M059J (cell line): Measurements from ENCODE around the gene ASB8. TPM values are rescaled to one million over a fixed set of nuclear protein-coding genes. Genes with fewer than 3 reads are reported as not detected.
"Not testable (repeated sequence)": the region's sequence is repeated elsewhere in the genome, so short reads cannot be mapped to it uniquely, and the experiment has no call there.

Experiments used
- DNase-seq: peaks from one replicate; pipeline ENCODE4 v3.0.0-alpha.2; 2012; ENCODE audit warnings: low read depth
- total RNA-seq: library from RNA; depleted of rRNA; stranded (reverse); fragments of >200 nt; shearing (Covaris generic); gene quantifications from 2 replicates; pipeline ENCODE4 v1.2.3, GENCODE V29; 2014

Gene ASB8
- total RNA-seq, 1 experiment from 2014 or later: 23.9 TPM

DNA sequence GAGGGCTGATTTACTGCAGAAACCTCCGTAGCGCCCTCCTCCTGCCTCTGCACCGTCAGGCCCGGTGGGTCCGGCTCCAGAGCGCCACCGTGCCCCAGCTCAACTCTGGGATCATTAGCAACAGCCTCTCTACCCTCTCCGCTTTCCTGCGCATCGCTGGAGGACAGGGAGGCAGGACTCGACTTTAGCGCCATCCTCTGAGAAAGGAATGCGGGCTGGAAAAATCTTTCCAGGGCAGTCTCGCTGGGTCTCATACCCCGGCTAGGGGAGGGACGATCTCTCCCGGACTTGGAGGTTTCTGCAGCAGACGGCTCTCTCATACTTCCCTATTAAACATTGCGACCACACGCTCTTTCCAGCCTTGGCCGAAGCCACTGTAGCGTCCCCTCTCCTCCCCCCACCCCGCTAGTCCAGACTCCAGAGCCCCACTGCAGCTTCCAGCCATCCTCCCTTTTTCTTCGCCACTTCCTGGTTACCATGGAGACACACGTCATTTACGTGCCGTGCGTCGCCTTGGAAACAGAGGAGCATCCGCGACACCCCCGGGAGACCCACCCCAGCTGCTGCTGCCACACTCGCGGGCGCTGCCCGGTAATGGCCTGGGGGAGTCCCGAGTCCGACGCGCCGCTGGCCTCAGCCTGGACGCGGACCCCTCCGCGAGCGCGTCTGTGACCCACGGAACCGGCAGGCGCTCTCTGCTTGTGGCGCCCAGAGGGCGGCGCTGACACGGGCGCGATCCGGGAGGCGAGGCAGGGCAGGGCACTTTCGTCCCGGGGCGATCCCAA lies 26.0 kb upstream of the ASB8 start, which contains the start of gene CCDC184:
TSS of gene CCDC184 (plus strand) at position 554 of the 785 bp plus-strand sequence. CDS start 479 bp downstream, outside the sequence.
- peak; percentile 75 for DNase-seq

DNA sequence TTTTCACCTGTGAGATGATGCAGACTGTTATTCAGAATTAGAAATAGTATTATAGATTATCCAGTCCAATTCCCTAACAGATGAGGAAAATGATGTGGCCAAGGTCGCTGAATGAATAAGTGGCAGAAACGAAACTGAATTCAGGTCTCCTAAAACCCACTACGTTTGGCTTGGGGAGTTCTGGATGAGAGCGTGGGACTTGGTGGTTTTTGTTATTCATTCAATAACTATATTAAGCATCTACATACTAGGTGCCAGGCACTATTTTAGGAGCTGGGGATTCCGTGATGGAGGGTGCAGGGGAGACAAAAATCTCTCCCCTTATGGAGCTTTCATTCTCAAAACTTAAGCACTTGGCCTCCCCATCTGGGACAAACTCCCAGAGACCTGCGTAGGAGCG lies 25.3 kb upstream of the ASB8 start:
- DNase-seq: no peak

DNA sequence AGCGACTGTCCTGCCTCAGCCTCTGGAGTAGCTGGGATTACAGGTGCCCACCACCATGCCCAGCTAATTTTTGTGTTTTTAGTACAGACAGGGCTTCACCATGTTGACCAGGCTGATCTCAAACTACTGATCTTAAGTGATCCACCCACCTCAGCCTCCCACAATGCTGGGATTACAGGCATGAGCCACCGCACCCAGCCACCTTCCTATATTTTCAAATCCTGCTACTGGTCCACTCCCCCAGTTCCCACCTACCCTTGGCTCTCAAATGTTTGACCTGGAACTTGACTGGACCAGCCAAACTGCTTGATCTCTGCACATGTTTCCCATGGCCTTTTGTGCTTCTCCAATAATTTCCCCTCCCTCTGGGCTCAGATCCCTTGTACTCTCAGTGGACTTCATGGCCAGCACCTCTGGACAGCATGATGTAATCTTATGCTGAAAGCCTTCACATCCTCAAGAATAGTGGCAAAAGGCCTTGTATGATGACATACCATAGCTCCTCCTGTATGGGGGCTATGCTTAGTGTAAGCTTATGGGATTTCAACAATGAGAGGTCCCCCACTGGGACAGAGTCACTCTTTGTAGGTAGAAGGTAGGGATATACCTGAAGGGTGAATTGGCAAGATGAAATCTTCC lies 23.7 kb upstream of the ASB8 start:
- no peak for DNase-seq

DNA sequence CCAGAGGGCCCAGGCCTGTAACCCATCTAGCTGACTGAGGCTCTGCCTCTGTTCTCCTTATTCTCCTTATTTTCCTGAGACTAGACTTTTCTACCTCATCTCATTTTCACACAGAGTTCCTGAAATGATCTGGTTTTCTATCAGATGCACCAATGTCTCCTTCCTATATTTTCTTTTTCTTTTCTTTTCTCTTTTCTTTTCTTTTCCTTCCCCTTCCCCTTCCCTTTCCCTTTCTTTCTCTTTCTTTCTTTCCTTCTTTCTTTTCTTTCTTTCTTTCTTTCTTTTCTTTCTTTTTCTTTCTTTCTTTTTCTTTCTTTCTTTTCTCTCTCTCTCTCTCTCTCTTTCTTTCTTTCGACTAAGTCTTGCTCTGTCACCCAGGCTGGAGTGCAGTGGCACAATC lies 23.1 kb upstream of the ASB8 start:
- DNase-seq: no peak

DNA sequence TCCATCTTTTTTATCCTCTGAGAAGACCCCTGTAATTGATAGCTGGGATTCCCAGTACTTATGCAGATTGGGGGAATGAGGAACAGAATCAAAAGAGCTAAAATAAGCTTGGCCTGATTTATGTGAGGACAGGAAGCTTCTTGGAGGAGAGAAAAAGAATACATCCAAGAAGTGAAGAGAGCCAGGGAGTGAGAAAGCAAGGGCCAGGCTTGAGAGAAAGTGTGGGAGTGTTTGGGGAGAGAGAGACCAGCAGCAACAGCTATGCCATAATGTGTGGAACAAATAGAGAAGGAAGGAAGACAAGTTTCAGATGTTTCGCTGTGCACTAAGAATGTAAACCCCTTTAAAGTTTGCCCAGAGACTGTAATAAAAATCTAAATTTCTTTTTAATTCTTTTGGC lies 22.2 kb upstream of the ASB8 start:
- no peak for DNase-seq

DNA sequence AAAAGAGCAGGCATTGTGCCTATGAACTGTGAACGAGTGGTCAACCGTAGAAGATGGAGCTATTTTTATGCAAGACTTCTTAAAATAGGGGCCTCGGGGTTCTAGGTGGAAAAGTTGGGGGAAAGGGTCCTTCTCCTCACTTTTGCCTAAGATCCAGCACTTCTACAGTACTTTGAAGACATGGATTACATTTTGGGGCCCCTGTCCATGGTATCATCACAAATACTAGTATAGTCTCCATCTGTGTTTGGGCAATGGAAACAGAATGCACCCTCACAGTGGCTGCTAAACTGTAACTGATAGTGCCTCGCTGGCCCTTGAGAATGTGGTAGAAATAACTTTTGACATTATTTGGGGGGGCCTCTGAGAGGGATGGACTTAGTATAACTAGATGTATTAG lies 20.7 kb upstream of the ASB8 start:
- no peak for DNase-seq

DNA sequence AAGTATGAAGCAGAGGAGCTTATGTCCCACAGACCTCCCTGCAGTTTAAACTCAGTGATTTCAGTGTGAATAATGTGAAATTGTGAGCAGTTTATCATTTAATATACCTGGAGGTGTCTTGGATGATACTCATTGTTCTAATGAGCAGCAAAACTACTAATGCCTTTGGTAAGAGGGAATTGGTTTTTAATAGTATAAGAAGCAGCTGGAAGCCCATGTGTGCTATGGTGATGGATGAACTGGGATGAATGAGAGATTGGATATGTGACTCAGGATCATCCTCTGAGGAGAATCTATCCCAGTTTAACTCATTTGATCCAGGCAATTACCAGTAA lies 19.1 kb upstream of the ASB8 start:
- DNase-seq: no peak

DNA sequence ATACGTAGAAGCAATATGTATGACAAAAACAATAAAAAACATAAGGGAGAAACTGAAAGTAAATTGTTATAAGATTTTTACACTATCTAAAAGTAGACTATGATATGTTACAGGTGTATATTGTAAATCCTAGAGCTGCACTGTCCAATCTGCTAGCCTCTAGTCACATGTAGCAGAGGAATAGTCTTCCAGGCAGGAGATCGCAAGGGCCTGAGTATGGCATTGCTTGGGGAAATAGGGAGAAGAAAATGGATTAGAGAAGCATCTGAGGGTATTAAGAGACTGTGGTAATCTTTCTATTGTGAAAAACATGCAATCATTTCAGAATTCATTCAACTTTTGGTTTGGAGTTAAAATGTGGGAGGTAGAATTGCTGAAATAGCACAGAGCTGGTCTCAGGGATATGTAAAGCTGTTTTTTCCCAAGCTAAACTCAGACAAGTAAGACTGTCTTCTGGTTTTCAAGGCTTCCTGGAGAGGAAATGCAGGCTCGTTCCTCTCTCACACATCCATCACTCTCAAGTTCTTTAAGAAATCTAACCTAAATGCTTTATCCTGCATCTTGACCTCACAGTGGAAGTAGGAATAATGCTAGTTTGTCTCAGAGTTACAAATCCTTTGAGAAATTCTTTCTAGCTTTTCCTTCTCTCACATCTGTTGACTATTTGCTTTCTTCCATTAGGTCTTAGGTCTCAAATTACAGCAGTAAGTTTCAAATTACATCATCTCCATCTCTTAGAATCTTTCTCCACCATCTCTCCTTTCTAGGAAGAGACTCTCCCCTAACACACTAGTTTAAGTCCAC lies 18.5 kb upstream of the ASB8 start:
- DNase-seq: no peak

DNA sequence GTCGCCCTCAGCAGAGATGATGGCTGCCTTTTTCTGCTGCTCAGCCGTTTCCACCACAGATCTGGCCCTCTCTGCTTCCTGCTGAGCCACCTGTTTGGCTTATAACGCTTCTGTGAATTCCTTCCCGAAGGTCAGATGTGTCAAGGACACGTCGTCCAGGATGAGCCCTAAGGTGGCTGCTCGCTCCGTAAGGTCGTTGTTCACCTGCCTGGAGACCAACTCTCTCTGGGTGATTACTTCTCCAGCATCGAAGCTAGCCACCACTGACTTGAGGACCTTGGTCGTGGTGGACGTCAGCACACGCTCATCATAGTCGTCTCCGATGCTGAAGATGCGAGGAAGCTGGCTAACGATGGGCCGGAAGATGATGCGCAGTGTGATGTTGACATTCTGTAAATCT lies 11.7 kb upstream of the ASB8 start:
- no peak for DNase-seq

DNA sequence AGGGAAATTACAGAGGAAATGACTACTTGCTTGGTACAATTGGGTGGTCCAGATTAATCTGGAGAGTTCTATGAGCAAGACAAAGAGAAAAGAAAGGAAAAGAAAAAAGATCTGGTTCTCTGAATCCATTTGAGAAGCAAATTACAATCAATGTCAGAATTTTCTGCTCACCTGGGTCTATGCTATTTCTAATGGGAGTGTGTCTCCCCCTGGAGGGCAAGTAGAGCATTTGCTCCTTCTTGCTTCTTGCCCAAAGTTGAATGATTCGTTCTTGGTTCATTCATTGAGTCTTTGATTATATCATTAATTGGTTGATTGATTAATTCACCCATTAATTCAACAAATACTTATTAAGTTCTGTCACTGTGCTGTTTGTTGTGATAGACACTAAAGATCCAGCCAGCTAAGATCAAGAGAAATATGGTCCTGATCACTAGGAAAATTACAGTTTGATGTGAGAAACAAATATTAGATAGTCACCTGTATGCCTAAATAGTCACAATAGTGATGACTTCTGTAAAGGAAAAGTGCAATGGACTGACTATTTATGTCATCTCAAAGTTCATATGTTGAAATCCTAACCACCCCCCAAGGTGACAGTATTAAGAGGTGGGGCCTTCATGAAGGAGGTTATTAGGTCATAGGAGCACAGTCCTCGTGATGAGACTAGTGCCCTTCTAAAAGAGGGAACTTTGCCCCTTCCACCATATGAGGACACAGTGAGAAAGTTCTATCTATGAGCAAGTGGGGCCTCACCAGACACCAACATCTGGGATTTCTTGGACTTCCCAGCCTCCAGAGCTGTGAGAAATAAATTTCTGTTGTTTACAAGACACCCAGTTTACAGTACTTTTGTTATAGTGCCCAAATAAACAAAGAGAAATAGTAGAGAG lies 8.0 kb upstream of the ASB8 start:
- DNase-seq: peak; percentile 57

DNA sequence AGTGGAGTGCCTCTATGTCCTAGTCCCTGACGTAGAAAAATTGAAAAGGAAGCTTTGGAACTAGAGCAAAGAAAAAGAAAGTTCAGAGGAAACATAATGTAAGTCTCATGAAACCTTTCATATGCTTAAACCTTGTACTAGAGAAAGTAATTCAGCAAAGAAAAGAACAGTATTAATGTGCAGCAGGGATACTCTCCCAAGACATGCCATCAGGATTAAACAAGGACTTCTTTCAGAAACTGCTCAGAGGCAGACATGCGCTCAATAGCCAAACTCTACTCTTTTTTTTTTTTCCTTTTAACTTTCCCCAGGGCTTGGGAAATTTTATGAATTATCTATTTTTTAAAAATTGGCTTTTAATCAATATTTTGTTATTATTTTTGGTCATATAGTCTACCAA lies 7.1 kb upstream of the ASB8 start:
- DNase-seq: no peak

DNA sequence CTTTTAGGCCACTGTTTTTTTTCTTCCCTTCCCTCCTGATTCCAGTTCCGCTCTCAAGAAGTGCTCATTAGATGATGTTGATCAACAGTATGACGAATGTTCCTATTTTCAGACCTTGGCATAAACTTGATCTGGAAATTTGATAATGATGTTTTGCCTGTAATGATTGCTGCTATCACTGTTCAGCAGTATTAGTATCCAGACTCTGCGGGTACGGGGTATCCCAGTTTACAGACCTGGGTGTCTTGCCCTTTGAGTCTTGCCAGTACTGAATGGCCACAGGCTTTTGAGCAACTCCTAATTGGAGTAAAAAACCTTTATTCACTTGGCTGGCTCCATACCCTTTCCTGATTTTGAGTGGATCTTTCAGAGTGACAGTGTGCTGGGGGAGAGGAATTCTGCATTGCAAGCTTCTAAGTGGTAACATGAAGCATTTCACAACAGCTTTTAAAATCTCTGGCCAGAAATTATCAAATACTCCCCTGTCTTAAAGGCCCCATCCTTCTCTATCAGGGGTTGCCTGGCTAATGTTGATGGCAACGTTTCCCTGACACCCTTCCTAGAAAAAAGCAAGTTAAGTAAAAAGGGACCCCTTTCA lies 5.9 kb upstream of the ASB8 start:
- DNase-seq: no peak

DNA sequence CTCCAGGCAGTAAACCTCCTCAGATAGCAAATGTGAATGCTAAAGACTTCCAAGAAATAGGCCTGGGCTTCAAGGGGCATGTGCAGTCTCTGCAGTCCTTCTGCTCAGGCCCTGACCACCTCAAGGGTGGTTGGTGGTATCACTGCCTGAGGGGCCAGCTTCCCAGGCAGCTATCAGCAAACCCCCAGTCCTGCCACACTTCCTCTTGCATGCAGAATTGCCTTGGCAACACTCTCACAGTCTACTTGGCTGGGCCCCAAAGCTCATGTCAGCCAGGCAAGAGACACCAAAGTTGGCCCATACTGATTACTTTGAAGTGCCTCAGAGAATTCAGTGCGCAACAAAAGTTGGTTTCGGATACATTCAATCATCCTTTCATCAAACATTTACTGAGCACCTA lies 3.5 kb upstream of the ASB8 start:
- DNase-seq: no peak

DNA sequence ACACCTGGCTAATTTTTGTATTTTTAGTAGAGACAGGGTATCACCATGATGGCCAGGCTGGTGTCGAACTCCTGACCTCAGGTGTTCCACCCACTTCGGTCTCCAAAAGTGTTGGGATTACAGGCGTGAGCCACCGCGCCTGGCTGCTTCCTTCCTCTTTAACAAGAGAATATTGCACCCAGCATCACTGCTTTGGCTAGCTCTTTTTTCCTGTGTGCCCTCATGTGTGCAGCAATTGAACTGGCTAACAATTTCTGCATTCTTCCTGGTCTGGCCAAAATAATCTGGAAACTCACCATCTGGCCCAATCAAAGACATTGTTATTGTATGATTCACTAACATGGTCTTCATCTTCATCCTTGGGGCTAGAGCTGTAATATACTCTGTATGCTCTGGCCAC lies 2.7 kb upstream of the ASB8 start:
- no peak for DNase-seq

DNA sequence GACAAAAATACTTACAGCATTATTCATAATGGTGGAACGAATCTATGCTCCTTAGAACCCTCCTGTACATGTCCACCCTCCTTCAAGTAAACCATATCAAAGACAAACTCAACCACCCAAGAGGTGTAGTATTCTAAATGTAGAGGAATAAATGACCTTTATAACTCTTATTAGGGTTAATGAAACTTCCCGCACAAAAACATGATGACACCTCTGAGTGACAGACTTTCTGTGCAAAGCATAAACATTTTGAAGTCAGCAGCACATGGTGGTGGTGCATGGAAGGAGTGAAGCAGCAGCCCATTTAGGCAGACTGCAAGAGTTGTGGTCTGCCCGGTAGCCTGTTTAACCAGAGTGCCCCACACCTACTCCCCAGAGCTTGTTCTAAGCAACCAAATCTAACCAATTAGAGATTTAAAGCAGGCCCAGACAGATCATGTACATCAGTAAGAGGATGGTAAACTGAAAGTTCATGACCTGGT lies 615 bp upstream of the ASB8 start:
- DNase-seq: no peak

DNA sequence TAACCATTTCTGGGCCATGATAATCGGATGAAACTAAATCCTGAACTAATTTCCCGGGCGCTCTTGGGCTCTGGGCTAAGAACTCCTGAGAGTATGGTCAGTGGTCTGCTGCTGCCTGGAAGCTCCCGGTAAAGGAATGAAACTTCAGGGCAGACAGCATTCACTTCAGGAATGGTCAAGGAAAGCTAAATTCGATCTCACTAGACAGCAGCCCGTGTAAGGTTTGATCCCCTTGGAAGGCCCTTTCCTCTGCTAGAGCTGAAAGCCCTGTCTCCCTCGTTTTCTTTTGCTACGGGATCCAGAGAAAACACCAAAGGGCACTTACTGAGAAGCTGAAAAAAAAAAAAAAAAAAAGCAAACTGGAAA lies 680 bp downstream of the ASB8 start:
- no peak for DNase-seq

DNA sequence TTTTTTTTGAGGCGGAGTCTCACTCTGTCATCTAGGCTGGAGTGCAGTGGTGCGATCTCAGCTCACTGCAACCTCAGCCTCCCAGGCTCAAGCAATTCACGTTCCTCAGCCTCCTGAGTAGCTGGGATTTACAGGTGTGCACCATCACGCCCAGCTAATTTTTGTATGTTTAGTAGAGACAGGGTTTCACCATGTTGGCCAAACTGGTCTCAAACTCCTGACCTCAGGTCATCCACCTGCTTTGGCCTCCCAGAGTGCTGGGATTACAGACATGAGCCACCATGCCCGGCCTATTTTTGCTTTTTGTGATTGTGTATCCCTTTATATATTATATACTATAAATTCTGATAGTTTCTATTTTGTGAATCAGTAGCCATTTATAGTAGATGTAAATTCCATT lies 1.5 kb downstream of the ASB8 start:
- not testable (repeated sequence) for DNase-seq

DNA sequence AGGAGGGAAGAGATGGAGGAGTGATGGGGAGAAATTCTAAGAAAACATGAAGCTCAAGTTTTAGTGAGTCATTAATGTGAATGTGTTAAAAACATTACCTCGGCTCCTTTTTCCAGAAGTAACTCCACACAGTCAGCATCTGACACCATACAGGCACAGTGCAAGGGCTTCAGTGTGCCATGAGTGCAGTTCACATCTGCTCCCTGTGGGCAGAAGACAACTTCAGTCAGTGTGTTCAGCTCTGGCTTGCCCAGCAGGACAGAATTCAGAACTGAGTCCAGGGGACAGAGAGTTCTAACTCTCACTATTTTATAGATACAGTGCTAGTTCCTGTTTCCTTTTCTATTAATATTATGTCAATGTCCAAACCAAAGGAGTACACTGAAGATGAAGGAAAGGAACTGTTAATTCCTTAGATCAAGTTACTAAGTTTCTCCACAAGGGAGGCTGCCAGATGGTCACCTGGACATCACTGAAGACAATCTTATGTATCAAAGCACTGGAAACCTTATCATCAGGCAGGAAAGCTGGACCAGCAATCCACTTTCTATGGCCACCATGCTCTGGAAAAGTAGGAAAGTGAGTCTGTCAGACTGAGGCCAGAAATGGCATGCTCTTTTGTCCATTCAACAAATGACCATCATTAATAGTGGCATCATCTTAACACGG lies 6.1 kb downstream of the ASB8 start:
- no peak for DNase-seq

DNA sequence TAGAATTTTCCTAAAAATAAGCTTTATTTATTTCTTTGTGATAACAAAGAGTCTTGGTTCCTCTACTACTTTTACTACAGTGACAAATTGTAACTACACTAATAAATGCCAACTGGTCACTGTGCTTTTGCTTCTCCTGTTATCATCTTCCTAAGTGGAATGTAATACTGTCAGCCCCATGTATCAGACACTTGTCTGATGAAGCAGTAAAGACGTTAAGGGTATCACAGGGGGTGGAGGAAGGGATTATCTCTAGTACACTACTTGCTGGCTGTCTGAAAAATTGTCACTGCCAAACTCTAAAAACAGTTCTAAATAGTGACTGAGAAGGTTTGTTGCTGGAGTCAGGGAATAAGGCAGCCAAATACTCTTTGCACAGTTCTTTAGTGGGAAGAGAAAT lies 11.3 kb downstream of the ASB8 start:
- DNase-seq: no peak

DNA sequence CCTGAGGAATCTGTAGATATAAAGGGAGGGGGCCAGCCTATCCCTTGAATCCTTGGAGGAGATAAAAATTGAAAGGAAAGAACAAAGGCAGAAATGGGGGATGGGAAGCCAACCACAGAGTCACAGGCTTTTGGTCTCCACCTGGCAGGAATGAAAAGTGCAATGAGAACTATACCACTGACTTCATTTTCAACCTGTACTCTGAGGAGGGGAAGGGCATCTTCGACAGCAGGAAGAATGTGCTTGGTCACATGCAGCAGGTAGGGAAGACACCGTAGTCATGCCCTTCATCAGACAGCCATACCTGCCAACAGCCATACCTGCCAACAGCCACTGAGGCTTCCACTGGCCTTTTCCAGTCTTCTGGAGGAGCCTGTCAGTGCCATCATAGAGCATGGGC lies 13.4 kb downstream of the ASB8 start:
- no peak for DNase-seq
